ENCODE measurements around the gene CASQ2.

The CASQ2 gene

DNA sequence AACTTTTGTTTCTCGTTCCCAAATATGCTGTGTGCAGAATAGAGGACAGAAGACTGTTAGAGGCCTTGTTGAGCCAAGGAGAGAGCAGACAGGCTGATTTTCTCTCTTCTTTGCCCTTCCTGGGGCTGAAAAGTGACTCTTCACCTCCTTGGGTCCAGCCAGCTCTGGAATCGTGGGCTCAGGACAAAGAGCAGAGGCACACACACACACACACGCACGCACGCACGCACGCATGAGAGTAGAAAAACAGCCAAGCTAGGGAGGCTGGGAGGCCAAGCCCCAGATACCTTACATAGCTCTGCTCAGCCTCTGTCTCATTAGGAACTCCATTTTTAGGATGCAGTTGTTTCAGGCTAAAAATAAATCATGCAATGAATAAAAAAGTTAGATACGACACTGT, at the start of gene CASQ2:
CASQ2 (minus strand) TSS at position 166 of the 400 bp plus-strand sequence. CDS start 173 bp downstream, outside the sequence.
- peaks cover 4% of the 10 kb centered on the region for H3K4me1 ChIP-seq (ENCODE audit: control insufficient read depth, low read depth, low read length)
- H3K36me3 ChIP-seq (ENCODE audit: control insufficient read depth, low read depth, low read length): no peaks in the 10 kb centered on the region
- no peak within 1 kb of the TSS for H3K27ac ChIP-seq (ENCODE audit: low read length)
- no peaks in the 10 kb centered on the region for H3K9me3 ChIP-seq (ENCODE audit: control insufficient read depth, low read depth, low read length)
- H3K27me3 ChIP-seq (ENCODE audit: control insufficient read depth, insufficient read depth, low read length): no peaks in the 10 kb centered on the region
- H3K4me3 ChIP-seq (ENCODE audit: low read length): no peak within 1 kb of the TSS
- no peak within 1 kb of the TSS for H3K9ac ChIP-seq (ENCODE audit: low read length)

- Histone ChIP-seq H3K4me3 (ENCODE audit: low read length) (no peak overlapping the region), H3K9ac (ENCODE audit: low read length) (no peak overlapping the region), H3K27me3 (ENCODE audit: control insufficient read depth, insufficient read depth, low read length) (no peaks in the 10 kb centered on the region), H3K27ac (ENCODE audit: low read length) (no peak overlapping the region), H3K9me3 (ENCODE audit: control insufficient read depth, low read depth, low read length) (no peaks in the 10 kb centered on the region), H3K4me1 (ENCODE audit: control insufficient read depth, low read depth, low read length) (no peaks in the 10 kb centered on the region), H3K36me3 (ENCODE audit: control insufficient read depth, low read depth, low read length) (no peaks in the 10 kb centered on the region)
These were observed 47.2 kb upstream of the CASQ2 start for GRCh38 chr1:115815694-115816093.

DNA sequence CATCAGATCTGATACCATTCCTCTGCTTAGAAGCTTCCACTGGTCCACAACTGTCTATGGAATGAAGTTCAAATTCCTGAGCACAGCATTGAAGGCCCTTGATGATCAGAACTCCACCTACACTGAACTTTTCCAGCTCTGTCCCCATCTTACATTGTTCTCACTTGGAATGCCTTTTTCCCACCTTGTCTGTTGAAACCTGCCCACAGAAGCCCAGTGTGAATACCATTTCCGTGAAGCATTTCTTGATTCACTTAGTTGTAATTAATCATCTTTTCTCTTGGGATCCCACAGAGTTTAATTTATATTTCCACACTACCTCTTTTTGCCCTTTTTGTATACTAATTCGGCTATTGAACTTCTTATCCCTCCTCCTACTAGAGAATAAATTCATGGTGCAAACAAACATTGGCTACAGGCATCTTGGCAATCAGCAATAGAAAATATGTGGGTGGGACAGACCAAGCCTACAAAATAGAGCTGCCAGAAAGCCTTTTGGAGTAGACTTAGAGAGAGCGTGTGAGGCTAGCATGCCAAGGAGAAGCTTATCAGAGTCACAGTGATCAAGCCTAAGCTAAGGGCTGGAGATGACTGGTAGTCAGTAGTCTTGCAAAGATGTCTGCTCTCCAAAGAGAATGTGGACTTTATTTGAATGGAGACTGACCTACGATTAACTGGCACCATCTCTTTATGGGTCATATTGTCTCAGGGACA, 46.3 kb upstream of the CASQ2 start:
- Histone ChIP-seq H3K4me3 (ENCODE audit: low read length) (no peak overlapping the region), H3K36me3 (ENCODE audit: control insufficient read depth, low read depth, low read length) (no peaks in the 10 kb centered on the region), H3K9ac (ENCODE audit: low read length) (no peak overlapping the region), H3K27ac (ENCODE audit: low read length) (no peak overlapping the region), H3K4me1 (ENCODE audit: control insufficient read depth, low read depth, low read length) (no peaks in the 10 kb centered on the region), H3K27me3 (ENCODE audit: control insufficient read depth, insufficient read depth, low read length) (no peaks in the 10 kb centered on the region), H3K9me3 (ENCODE audit: control insufficient read depth, low read depth, low read length) (no peaks in the 10 kb centered on the region)

GRCh38 chr1:115813727-115814126, 45.2 kb upstream of the CASQ2 start:
- no peak overlapping the region for H3K9ac ChIP-seq (ENCODE audit: low read length)
- no peak overlapping the region for H3K27ac ChIP-seq (ENCODE audit: low read length)
- no peaks in the 10 kb centered on the region for H3K36me3 ChIP-seq (ENCODE audit: control insufficient read depth, low read depth, low read length)
- H3K27me3 ChIP-seq (ENCODE audit: control insufficient read depth, insufficient read depth, low read length): no peaks in the 10 kb centered on the region
- no peaks in the 10 kb centered on the region for H3K4me1 ChIP-seq (ENCODE audit: control insufficient read depth, low read depth, low read length)
- H3K9me3 ChIP-seq (ENCODE audit: control insufficient read depth, low read depth, low read length): no peaks in the 10 kb centered on the region
- no peak overlapping the region for H3K4me3 ChIP-seq (ENCODE audit: low read length)

- H3K4me1 ChIP-seq (ENCODE audit: control insufficient read depth, low read depth, low read length): no peaks in the 10 kb centered on the region
- H3K4me3 ChIP-seq (ENCODE audit: low read length): no peak overlapping the region
- no peaks in the 10 kb centered on the region for H3K27me3 ChIP-seq (ENCODE audit: control insufficient read depth, insufficient read depth, low read length)
- no peak overlapping the region for H3K9ac ChIP-seq (ENCODE audit: low read length)
- no peaks in the 10 kb centered on the region for H3K9me3 ChIP-seq (ENCODE audit: control insufficient read depth, low read depth, low read length)
- no peaks in the 10 kb centered on the region for H3K36me3 ChIP-seq (ENCODE audit: control insufficient read depth, low read depth, low read length)
- no peak overlapping the region for H3K27ac ChIP-seq (ENCODE audit: low read length)
These were observed 42.8 kb upstream of the CASQ2 start for GRCh38 chr1:115811140-115811828.

GRCh38 chr1:115810609-115811008, 42.1 kb upstream of the CASQ2 start:
- Histone ChIP-seq H3K4me1 (ENCODE audit: control insufficient read depth, low read depth, low read length) (no peaks in the 10 kb centered on the region), H3K27me3 (ENCODE audit: control insufficient read depth, insufficient read depth, low read length) (no peaks in the 10 kb centered on the region), H3K9ac (ENCODE audit: low read length) (no peak overlapping the region), H3K9me3 (ENCODE audit: control insufficient read depth, low read depth, low read length) (no peaks in the 10 kb centered on the region), H3K27ac (ENCODE audit: low read length) (no peak overlapping the region), H3K36me3 (ENCODE audit: control insufficient read depth, low read depth, low read length) (no peaks in the 10 kb centered on the region), H3K4me3 (ENCODE audit: low read length) (no peak overlapping the region)

DNA sequence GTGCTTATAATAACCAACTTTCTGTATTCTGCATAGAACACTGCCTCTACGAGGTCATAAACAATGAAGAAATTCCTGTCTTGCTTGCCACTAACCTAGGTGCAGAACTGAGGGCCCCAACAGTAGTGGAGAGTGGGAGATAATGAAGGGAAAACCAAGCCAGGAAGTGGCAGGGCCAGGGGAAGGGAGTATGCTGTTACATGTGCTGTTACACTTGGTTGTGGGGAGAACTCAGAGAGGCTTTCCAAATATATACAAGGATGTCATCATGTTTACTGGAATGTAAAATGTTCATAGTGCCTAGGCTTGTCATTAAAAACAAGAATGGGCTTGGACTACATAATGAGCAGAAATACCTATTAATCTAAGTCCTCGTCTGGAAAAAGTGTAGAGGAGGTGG, 41.3 kb upstream of the CASQ2 start:
- no peaks in the 10 kb centered on the region for H3K27me3 ChIP-seq (ENCODE audit: control insufficient read depth, insufficient read depth, low read length)
- H3K4me3 ChIP-seq (ENCODE audit: low read length): no peak overlapping the region
- no peak overlapping the region for H3K9ac ChIP-seq (ENCODE audit: low read length)
- H3K9me3 ChIP-seq (ENCODE audit: control insufficient read depth, low read depth, low read length): no peaks in the 10 kb centered on the region
- H3K27ac ChIP-seq (ENCODE audit: low read length): no peak overlapping the region
- no peaks in the 10 kb centered on the region for H3K4me1 ChIP-seq (ENCODE audit: control insufficient read depth, low read depth, low read length)
- H3K36me3 ChIP-seq (ENCODE audit: control insufficient read depth, low read depth, low read length): no peaks in the 10 kb centered on the region

- Histone ChIP-seq H3K9me3 (ENCODE audit: control insufficient read depth, low read depth, low read length) (no peaks in the 10 kb centered on the region), H3K36me3 (ENCODE audit: control insufficient read depth, low read depth, low read length) (no peaks in the 10 kb centered on the region), H3K9ac (ENCODE audit: low read length) (no peak overlapping the region), H3K4me1 (ENCODE audit: control insufficient read depth, low read depth, low read length) (no peaks in the 10 kb centered on the region), H3K4me3 (ENCODE audit: low read length) (no peak overlapping the region), H3K27ac (ENCODE audit: low read length) (no peak overlapping the region), H3K27me3 (ENCODE audit: control insufficient read depth, insufficient read depth, low read length) (no peaks in the 10 kb centered on the region)
These were observed 40.6 kb upstream of the CASQ2 start for GRCh38 chr1:115809076-115809475.

DNA sequence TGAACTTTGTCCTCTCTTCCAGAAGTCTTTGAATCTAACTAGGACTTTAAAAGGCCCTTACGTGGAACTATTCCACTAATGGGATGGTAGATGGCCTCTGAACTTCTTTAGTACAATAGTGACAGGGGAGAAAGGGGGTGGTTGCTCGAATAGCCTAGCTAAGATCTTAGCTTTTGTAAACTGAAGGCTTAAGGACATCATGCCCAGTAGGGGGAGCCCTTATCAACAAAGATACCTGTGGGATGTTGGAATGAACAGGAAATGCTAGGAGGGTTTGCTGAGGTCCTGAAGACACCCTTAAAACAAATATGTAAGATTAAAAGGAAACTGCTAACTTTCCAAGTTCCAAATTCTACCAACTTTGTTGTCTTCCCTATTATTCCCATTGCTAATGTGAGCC, 39.2 kb upstream of the CASQ2 start:
- Histone ChIP-seq H3K4me1 (ENCODE audit: control insufficient read depth, low read depth, low read length) (no peaks in the 10 kb centered on the region), H3K9me3 (ENCODE audit: control insufficient read depth, low read depth, low read length) (no peaks in the 10 kb centered on the region), H3K27me3 (ENCODE audit: control insufficient read depth, insufficient read depth, low read length) (no peaks in the 10 kb centered on the region), H3K4me3 (ENCODE audit: low read length) (no peak overlapping the region), H3K36me3 (ENCODE audit: control insufficient read depth, low read depth, low read length) (no peaks in the 10 kb centered on the region), H3K9ac (ENCODE audit: low read length) (no peak overlapping the region), H3K27ac (ENCODE audit: low read length) (no peak overlapping the region)

GRCh38 chr1:115805597-115805996, 37.1 kb upstream of the CASQ2 start:
- no peaks in the 10 kb centered on the region for H3K27me3 ChIP-seq (ENCODE audit: control insufficient read depth, insufficient read depth, low read length)
- H3K4me3 ChIP-seq (ENCODE audit: low read length): no peak overlapping the region
- H3K4me1 ChIP-seq (ENCODE audit: control insufficient read depth, low read depth, low read length): no peaks in the 10 kb centered on the region
- H3K9me3 ChIP-seq (ENCODE audit: control insufficient read depth, low read depth, low read length): no peaks in the 10 kb centered on the region
- H3K9ac ChIP-seq (ENCODE audit: low read length): no peak overlapping the region
- H3K36me3 ChIP-seq (ENCODE audit: control insufficient read depth, low read depth, low read length): no peaks in the 10 kb centered on the region
- H3K27ac ChIP-seq (ENCODE audit: low read length): no peak overlapping the region

DNA sequence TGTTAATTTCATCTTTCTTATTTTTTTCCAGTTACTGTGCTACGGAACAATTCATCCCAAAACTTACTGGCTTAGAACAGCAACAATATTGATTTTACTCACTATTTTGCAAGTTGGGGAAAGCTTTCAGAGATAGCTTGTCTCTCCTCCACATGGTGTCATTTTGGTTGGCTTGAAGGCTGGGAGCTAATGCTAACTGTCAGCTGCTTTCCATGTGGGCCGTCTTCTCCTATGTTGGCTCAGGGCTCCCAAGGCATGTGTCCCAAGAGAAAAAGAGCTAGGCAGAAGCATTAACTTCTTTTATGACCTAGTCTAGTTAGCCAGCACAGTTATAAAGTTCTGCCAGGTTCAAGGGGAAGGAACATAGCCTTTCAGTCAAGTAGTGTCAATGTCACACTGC, 33.9 kb upstream of the CASQ2 start:
- H3K27ac ChIP-seq (ENCODE audit: low read length): no peak overlapping the region
- H3K4me3 ChIP-seq (ENCODE audit: low read length): no peak overlapping the region
- no peaks in the 10 kb centered on the region for H3K9me3 ChIP-seq (ENCODE audit: control insufficient read depth, low read depth, low read length)
- H3K9ac ChIP-seq (ENCODE audit: low read length): no peak overlapping the region
- peaks cover 2% of the 10 kb centered on the region for H3K4me1 ChIP-seq (ENCODE audit: control insufficient read depth, low read depth, low read length)
- no peaks in the 10 kb centered on the region for H3K27me3 ChIP-seq (ENCODE audit: control insufficient read depth, insufficient read depth, low read length)
- H3K36me3 ChIP-seq (ENCODE audit: control insufficient read depth, low read depth, low read length): no peaks in the 10 kb centered on the region

DNA sequence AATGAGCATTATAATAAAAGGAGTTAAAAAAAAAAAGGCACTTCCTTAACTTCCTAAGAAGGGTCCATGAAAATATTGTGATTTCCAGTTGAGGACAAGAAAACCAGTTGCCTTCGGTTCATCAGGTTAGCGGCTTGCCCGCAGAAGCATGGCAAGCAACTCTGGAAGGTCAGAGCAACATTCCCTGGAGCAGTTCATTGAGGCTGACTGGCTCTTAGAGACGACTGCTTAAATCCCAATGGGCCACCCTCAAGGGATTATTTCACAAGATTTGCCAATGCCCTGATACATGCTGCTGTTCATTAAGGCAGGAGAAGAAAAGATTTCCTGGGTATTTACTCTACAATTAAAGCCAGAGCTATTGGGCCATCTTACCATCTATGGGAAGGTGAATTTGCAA, 29.0 kb upstream of the CASQ2 start:
- Histone ChIP-seq H3K27ac (ENCODE audit: low read length) (no peak overlapping the region), H3K9ac (ENCODE audit: low read length) (no peak overlapping the region)

More for the DNA sequence above, 29.0 kb upstream of the CASQ2 start:
- Histone ChIP-seq H3K27me3 (ENCODE audit: control insufficient read depth, insufficient read depth, low read length) (no peaks in the 10 kb centered on the region), H3K9me3 (ENCODE audit: control insufficient read depth, low read depth, low read length) (no peaks in the 10 kb centered on the region), H3K4me3 (ENCODE audit: low read length) (no peak overlapping the region), H3K36me3 (ENCODE audit: control insufficient read depth, low read depth, low read length) (no peaks in the 10 kb centered on the region), H3K4me1 (ENCODE audit: control insufficient read depth, low read depth, low read length) (peaks cover 33% of the 10 kb centered on the region)
